ENCODE results near the gene GALNT2.

Gene GALNT2

GRCh38 chr1:230315099-230315498 is 248.1 kb downstream of the GALNT2 start:
- no peak overlapping the region for H2BK15ac ChIP-seq (replicated peaks; ENCODE audit: low read depth)
- no peak overlapping the region for H2AK5ac ChIP-seq (ENCODE audit: low read length)

GRCh38 chr1:230316864-230317745 is 250.1 kb downstream of the GALNT2 start:
- H3K4me3 ChIP-seq (ENCODE audit: low read length) = no peak overlapping the region
- no peaks in the 10 kb centered on the region for H3K79me1 ChIP-seq (ENCODE audit: low read length)
- H2BK120ac ChIP-seq (ENCODE audit: low read depth, low read length) = no peak overlapping the region
- no peak overlapping the region for H3K56ac ChIP-seq (ENCODE audit: low read length)
- H4K5ac ChIP-seq (ENCODE audit: low read length) = no peak overlapping the region
- H3K36me3 ChIP-seq (ENCODE audit: control insufficient read depth, insufficient read depth, low read length) = no peaks in the 10 kb centered on the region
- no peak overlapping the region for H3K4me2 ChIP-seq (ENCODE audit: low read length)
- no peaks in the 10 kb centered on the region for H3K79me2 ChIP-seq (ENCODE audit: control insufficient read depth, insufficient read depth, low read length)
- WGBS (ENCODE audit: extremely low coverage, insufficient coverage, low lambda C conversion rate) = no CpG with 5 or more reads among the region's 23 CpGs
- H4K8ac ChIP-seq (ENCODE audit: low read depth, low read length) = no peak overlapping the region
- no peak for DNase-seq
- H2BK5ac ChIP-seq (ENCODE audit: low read length) = no peak overlapping the region
- no peaks in the 10 kb centered on the region for H3K27me3 ChIP-seq (ENCODE audit: insufficient read depth, low read length, poor library complexity)
- H3K4me1 ChIP-seq (ENCODE audit: control insufficient read depth, low read depth, low read length) = no peaks in the 10 kb centered on the region
- H3K9ac ChIP-seq (ENCODE audit: low read length) = no peak overlapping the region
- H3K18ac ChIP-seq (ENCODE audit: low read length) = no peak overlapping the region
- H2BK15ac ChIP-seq (replicated peaks; ENCODE audit: low read depth) = no peak overlapping the region
- H2AK5ac ChIP-seq (ENCODE audit: low read length) = no peak overlapping the region
- no peak overlapping the region for H3K23ac ChIP-seq (ENCODE audit: low read length)
- H3K27ac ChIP-seq (ENCODE audit: low read depth, low read length) = no peak overlapping the region
- no peak overlapping the region for H3K4ac ChIP-seq (ENCODE audit: low read depth, low read length)

More at GRCh38 chr1:230315099-230315498, 248.1 kb downstream of the GALNT2 start:
- no peaks in the 10 kb centered on the region for H3K79me1 ChIP-seq (ENCODE audit: low read length)
- no peak overlapping the region for H3K56ac ChIP-seq (ENCODE audit: low read length)
- no peak overlapping the region for H4K5ac ChIP-seq (ENCODE audit: low read length)
- DNase-seq = no peak
- no peak overlapping the region for H3K4me3 ChIP-seq (ENCODE audit: low read length)
- WGBS (ENCODE audit: extremely low coverage, insufficient coverage, low lambda C conversion rate) = no CpG with 5 or more reads among the region's 6 CpGs
- no peak overlapping the region for H3K23ac ChIP-seq (ENCODE audit: low read length)
- no peaks in the 10 kb centered on the region for H3K79me2 ChIP-seq (ENCODE audit: control insufficient read depth, insufficient read depth, low read length)
- no peak overlapping the region for H3K18ac ChIP-seq (ENCODE audit: low read length)
- no peak overlapping the region for H2BK5ac ChIP-seq (ENCODE audit: low read length)
- H3K36me3 ChIP-seq (ENCODE audit: control insufficient read depth, insufficient read depth, low read length) = no peaks in the 10 kb centered on the region
- H4K8ac ChIP-seq (ENCODE audit: low read depth, low read length) = no peak overlapping the region
- H3K4me2 ChIP-seq (ENCODE audit: low read length) = no peak overlapping the region
- H3K27ac ChIP-seq (ENCODE audit: low read depth, low read length) = no peak overlapping the region
- H3K27me3 ChIP-seq (ENCODE audit: insufficient read depth, low read length, poor library complexity) = no peaks in the 10 kb centered on the region
- no peak overlapping the region for H2BK120ac ChIP-seq (ENCODE audit: low read depth, low read length)
- no peaks in the 10 kb centered on the region for H3K4me1 ChIP-seq (ENCODE audit: control insufficient read depth, low read depth, low read length)
- no peak overlapping the region for H3K9ac ChIP-seq (ENCODE audit: low read length)
- H3K4ac ChIP-seq (ENCODE audit: low read depth, low read length) = no peak overlapping the region

GRCh38 chr1:230317823-230318819 is 251.1 kb downstream of the GALNT2 start:
- H3K4ac ChIP-seq (ENCODE audit: low read depth, low read length) = no peak overlapping the region
- WGBS (ENCODE audit: extremely low coverage, insufficient coverage, low lambda C conversion rate) = no CpG with 5 or more reads among the region's 23 CpGs
- no peak overlapping the region for H3K4me3 ChIP-seq (ENCODE audit: low read length)
- no peak overlapping the region for H3K27ac ChIP-seq (ENCODE audit: low read depth, low read length)
- no peak overlapping the region for H2BK120ac ChIP-seq (ENCODE audit: low read depth, low read length)
- H2BK15ac ChIP-seq (replicated peaks; ENCODE audit: low read depth) = no peak overlapping the region
- H3K9ac ChIP-seq (ENCODE audit: low read length) = no peak overlapping the region
- no peak overlapping the region for H2BK5ac ChIP-seq (ENCODE audit: low read length)
- no peak overlapping the region for H3K4me2 ChIP-seq (ENCODE audit: low read length)
- H3K18ac ChIP-seq (ENCODE audit: low read length) = no peak overlapping the region
- H3K56ac ChIP-seq (ENCODE audit: low read length) = no peak overlapping the region
- H3K79me2 ChIP-seq (ENCODE audit: control insufficient read depth, insufficient read depth, low read length) = no peaks in the 10 kb centered on the region
- H3K4me1 ChIP-seq (ENCODE audit: control insufficient read depth, low read depth, low read length) = no peaks in the 10 kb centered on the region
- H2AK5ac ChIP-seq (ENCODE audit: low read length) = no peak overlapping the region
- no peaks in the 10 kb centered on the region for H3K36me3 ChIP-seq (ENCODE audit: control insufficient read depth, insufficient read depth, low read length)
- DNase-seq = no peak
- no peak overlapping the region for H4K8ac ChIP-seq (ENCODE audit: low read depth, low read length)
- no peak overlapping the region for H4K5ac ChIP-seq (ENCODE audit: low read length)
- H3K79me1 ChIP-seq (ENCODE audit: low read length) = no peaks in the 10 kb centered on the region
- H3K23ac ChIP-seq (ENCODE audit: low read length) = no peak overlapping the region
- H3K27me3 ChIP-seq (ENCODE audit: insufficient read depth, low read length, poor library complexity) = no peaks in the 10 kb centered on the region

GRCh38 chr1:230319014-230319747 is 252.1 kb downstream of the GALNT2 start:
- H4K8ac ChIP-seq (ENCODE audit: low read depth, low read length) = no peak overlapping the region
- no peaks in the 10 kb centered on the region for H3K79me1 ChIP-seq (ENCODE audit: low read length)
- no peaks in the 10 kb centered on the region for H3K4me1 ChIP-seq (ENCODE audit: control insufficient read depth, low read depth, low read length)
- H3K23ac ChIP-seq (ENCODE audit: low read length) = no peak overlapping the region
- no peak overlapping the region for H2AK5ac ChIP-seq (ENCODE audit: low read length)
- H2BK120ac ChIP-seq (ENCODE audit: low read depth, low read length) = no peak overlapping the region
- H2BK5ac ChIP-seq (ENCODE audit: low read length) = no peak overlapping the region
- no peak overlapping the region for H3K4ac ChIP-seq (ENCODE audit: low read depth, low read length)
- no peak overlapping the region for H3K9ac ChIP-seq (ENCODE audit: low read length)
- no peaks in the 10 kb centered on the region for H3K79me2 ChIP-seq (ENCODE audit: control insufficient read depth, insufficient read depth, low read length)
- no peak overlapping the region for H3K4me3 ChIP-seq (ENCODE audit: low read length)
- no CpG with 5 or more reads among the region's 17 CpGs for WGBS (ENCODE audit: extremely low coverage, insufficient coverage, low lambda C conversion rate)
- no peaks in the 10 kb centered on the region for H3K27me3 ChIP-seq (ENCODE audit: insufficient read depth, low read length, poor library complexity)
- H4K5ac ChIP-seq (ENCODE audit: low read length) = no peak overlapping the region
- no peak overlapping the region for H3K18ac ChIP-seq (ENCODE audit: low read length)
- no peak overlapping the region for H3K4me2 ChIP-seq (ENCODE audit: low read length)
- H2BK15ac ChIP-seq (replicated peaks; ENCODE audit: low read depth) = no peak overlapping the region
- no peaks in the 10 kb centered on the region for H3K36me3 ChIP-seq (ENCODE audit: control insufficient read depth, insufficient read depth, low read length)
- no peak overlapping the region for H3K56ac ChIP-seq (ENCODE audit: low read length)
- DNase-seq = no peak
- no peak overlapping the region for H3K27ac ChIP-seq (ENCODE audit: low read depth, low read length)

- Histone ChIP-seq H3K79me1 (ENCODE audit: low read length) (no peaks in the 10 kb centered on the region), H3K27ac (ENCODE audit: low read depth, low read length) (no peak overlapping the region), H3K4ac (ENCODE audit: low read depth, low read length) (no peak overlapping the region), H3K79me2 (ENCODE audit: control insufficient read depth, insufficient read depth, low read length) (no peaks in the 10 kb centered on the region), H2BK15ac (replicated peaks; ENCODE audit: low read depth) (no peak overlapping the region), H3K9ac (ENCODE audit: low read length) (no peak overlapping the region), H3K4me1 (ENCODE audit: control insufficient read depth, low read depth, low read length) (no peaks in the 10 kb centered on the region), H3K4me3 (ENCODE audit: low read length) (no peak overlapping the region), H3K23ac (ENCODE audit: low read length) (no peak overlapping the region), H2AK5ac (ENCODE audit: low read length) (no peak overlapping the region), H4K8ac (ENCODE audit: low read depth, low read length) (no peak overlapping the region), H3K36me3 (ENCODE audit: control insufficient read depth, insufficient read depth, low read length) (no peaks in the 10 kb centered on the region), H3K27me3 (ENCODE audit: insufficient read depth, low read length, poor library complexity) (no peaks in the 10 kb centered on the region), H3K18ac (ENCODE audit: low read length) (no peak overlapping the region), H2BK5ac (ENCODE audit: low read length) (no peak overlapping the region), H3K4me2 (ENCODE audit: low read length) (no peak overlapping the region), H2BK120ac (ENCODE audit: low read depth, low read length) (no peak overlapping the region), H4K5ac (ENCODE audit: low read length) (no peak overlapping the region), H3K56ac (ENCODE audit: low read length) (no peak overlapping the region)
- WGBS (ENCODE audit: extremely low coverage, insufficient coverage, low lambda C conversion rate) = no CpG with 5 or more reads among the region's 4 CpGs
- DNase-seq = no peak
Measured at GRCh38 chr1:230320804-230321203, 253.8 kb downstream of the GALNT2 start.

Data from mesendoderm (in vitro differentiated cells).